K562 (cell line): ENCODE results near the gene ZNF467. TPM values are rescaled to one million over a fixed set of nuclear protein-coding genes. Genes with fewer than 3 reads are reported as not detected.

Source experiments
- DACH1 ChIP-seq: fragments of 450-650 bp; IDR thresholded peaks from 2 replicates; pipeline ENCODE4 v1.6.1; 2018; ENCODE audit not compliant: partially characterized antibody
- DIDO1 ChIP-seq: fragments of 450-650 bp; IDR thresholded peaks from 2 replicates; pipeline ENCODE4 v1.6.1; 2016; ENCODE audit warnings: low read depth, missing biosample characterization, missing genetic modification characterization
- DPF2 ChIP-seq: fragments of 450-650 bp; IDR thresholded peaks from 2 replicates; pipeline ENCODE4 v1.6.1; 2016
- JUND ChIP-seq, 2 experiments: IDR thresholded peaks; 2 replicates in 1 of 2; 3 replicates in 1 of 2; pipeline ENCODE4 v1.6.1; 2011; ENCODE audit warnings: borderline replicate concordance in 2 of 2, low read depth in 2 of 2, low read length in 2 of 2, improper control_type of control experiment in 1 of 2, missing biosample characterization in 1 of 2, missing genetic modification characterization in 1 of 2, missing genetic modification reagents in 1 of 2
- MAFG ChIP-seq: fragments of 450-650 bp; conservative IDR thresholded peaks from 2 replicates; pipeline ENCODE4 v1.6.1; 2016; ENCODE audit warnings: missing genetic modification characterization, missing compliant biosample characterization
- PCBP2 ChIP-seq: fragments of 200-400 bp; formaldehyde crosslinking; IDR thresholded peaks from 2 replicates; pipeline ENCODE4 v1.6.1; 2018; ENCODE audit warnings: low read length, low read depth, mild to moderate bottlenecking, moderate library complexity; ENCODE audit not compliant: poor library complexity, severe bottlenecking
- RCOR1 ChIP-seq, 2 experiments: IDR thresholded peaks; 2 replicates each; pipeline ENCODE4 v1.6.1; 2012; ENCODE audit warnings: low read depth in 2 of 2, low read length in 2 of 2, borderline replicate concordance in 1 of 2, improper control_type of control experiment in 1 of 2
- SMAD1 ChIP-seq: fragments of 150-350 bp; IDR thresholded peaks from 2 replicates; pipeline ENCODE4 v1.6.1; 2014; ENCODE audit warnings: low read length, low read depth; ENCODE audit not compliant: partially characterized antibody
- SRSF9 ChIP-seq: fragments of 200-400 bp; formaldehyde crosslinking; IDR thresholded peaks from 2 replicates; pipeline ENCODE4 v1.6.1; 2017; ENCODE audit warnings: low read depth, low read length, borderline replicate concordance
- ZKSCAN3 ChIP-seq: fragments of 250-450 bp; sonication (Bioruptor Pico); IDR thresholded peaks from 2 replicates; pipeline ENCODE4 v1.4.0; 2020
- ZNF668 ChIP-seq: fragments of 250-450 bp; sonication (Bioruptor Pico); IDR thresholded peaks from 2 replicates; pipeline ENCODE4 v1.8.0; 2022; ENCODE audit warnings: mild to moderate bottlenecking, inconsistent platforms
- ZNF75A ChIP-seq: fragments of 450-650 bp; formaldehyde crosslinking; IDR thresholded peaks from 2 replicates; pipeline ENCODE4 v1.4.0; 2020; ENCODE audit warnings: mild to moderate bottlenecking
- polyA plus RNA-seq, 8 experiments: library from polyadenylated mRNA; depleted of rRNA in 4 of 8; stranded (reverse) in 5 of 8; unstranded in 3 of 8; fragments of >200 nt; fragmentation: Nextera tagmentation in 2 of 8; fragmentation: Illumina TruSeq in 1 of 8; extraction: Ambion mirVana in 2 of 8; extraction: Trizol in 1 of 8; gene quantifications; 2 replicates each; pipeline versions ENCODE4 v1.2.1 to v1.2.3, GENCODE V29; 2011 to 2014; ENCODE audit warnings: inconsistent platforms in 1 of 8, missing spikeins in 1 of 8
- total RNA-seq, 7 experiments: library from RNA; depleted of rRNA in 6 of 7; stranded (reverse); fragments of >200 nt in 6 of 7; fragmentation: Illumina TruSeq in 2 of 7; extraction: Trizol in 2 of 7; gene quantifications; 2 replicates each; pipeline versions ENCODE4 v1.2.1 to v1.2.3, GENCODE V29; 2011 to 2021; ENCODE audit warnings: low replicate concordance in 1 of 7
- TF ChIP-seq, protein P1 (sequence below), 2 experiments: fragments of 450-650 bp in 1 of 2; sonication (generic) in 1 of 2; formaldehyde crosslinking; conservative IDR thresholded peaks; 2 replicates each; pipeline versions ENCODE4 v1.4.0 to v1.8.1; 2020 to 2022; ENCODE audit warnings: mild to moderate bottlenecking in 1 of 2, missing genetic modification reagents in 1 of 2
- TF ChIP-seq, protein P2 (sequence below): IDR thresholded peaks from 2 replicates; pipeline ENCODE4 v1.6.1; 2012; ENCODE audit warnings: low read depth, low read length, improper control_type of control experiment, borderline replicate concordance
- TF ChIP-seq, protein P3 (sequence below): sonication (generic); formaldehyde crosslinking; IDR thresholded peaks from 2 replicates; pipeline ENCODE4 v1.8.0; 2022; ENCODE audit warnings: mild to moderate bottlenecking, missing genetic modification reagents, borderline replicate concordance
- TF ChIP-seq, protein P4 (sequence below), 2 experiments: fragments of 450-650 bp; conservative IDR thresholded peaks; 2 replicates each; pipeline ENCODE4 v1.6.1; 2017; ENCODE audit warnings: mild to moderate bottlenecking in 2 of 2, moderate library complexity in 2 of 2

Gene ZNF467
- total and polyA plus RNA-seq, 9 of the 15 experiments (the other 6 are each of a cell fraction or from before 2014, with no cell fraction given), result 0.32 to 14.2 (median 1.7) TPM

DNA sequence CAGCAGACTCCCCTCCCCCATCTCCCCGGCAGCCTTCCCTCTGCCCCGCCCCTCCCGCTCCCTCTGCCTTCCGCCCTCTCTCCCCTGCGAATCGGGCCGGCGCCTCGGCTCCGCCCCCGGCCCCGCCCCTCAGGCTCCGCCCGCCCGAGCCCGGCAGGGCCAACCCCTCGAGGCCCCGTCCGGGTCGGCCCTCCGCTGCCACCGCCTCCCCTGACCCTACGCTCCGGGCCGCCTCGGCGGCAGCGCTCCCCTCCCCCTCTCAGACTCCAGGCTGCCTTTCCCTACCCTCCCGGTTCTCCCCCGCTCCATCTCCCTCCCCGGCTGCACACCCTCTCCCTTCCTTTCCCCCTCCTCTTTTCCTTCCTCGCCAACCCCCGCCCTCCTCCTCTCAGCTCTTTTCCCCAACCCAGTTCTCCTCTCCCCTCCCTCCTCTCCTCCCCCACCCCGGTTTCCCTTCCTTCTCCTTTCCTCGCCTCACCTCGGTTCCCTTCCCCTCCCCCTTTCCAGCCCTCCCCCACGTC lies 1.6 kb downstream of the ZNF467 start (continued):
- TF ChIP-seq, protein P1, sequence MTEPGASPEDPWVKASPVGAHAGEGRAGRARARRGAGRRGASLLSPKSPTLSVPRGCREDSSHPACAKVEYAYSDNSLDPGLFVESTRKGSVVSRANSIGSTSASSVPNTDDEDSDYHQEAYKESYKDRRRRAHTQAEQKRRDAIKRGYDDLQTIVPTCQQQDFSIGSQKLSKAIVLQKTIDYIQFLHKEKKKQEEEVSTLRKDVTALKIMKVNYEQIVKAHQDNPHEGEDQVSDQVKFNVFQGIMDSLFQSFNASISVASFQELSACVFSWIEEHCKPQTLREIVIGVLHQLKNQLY (CRISPR knock-in tag; conservative IDR thresholded peaks at IDR 0.05), result no peak
- TF ChIP-seq, protein P2, sequence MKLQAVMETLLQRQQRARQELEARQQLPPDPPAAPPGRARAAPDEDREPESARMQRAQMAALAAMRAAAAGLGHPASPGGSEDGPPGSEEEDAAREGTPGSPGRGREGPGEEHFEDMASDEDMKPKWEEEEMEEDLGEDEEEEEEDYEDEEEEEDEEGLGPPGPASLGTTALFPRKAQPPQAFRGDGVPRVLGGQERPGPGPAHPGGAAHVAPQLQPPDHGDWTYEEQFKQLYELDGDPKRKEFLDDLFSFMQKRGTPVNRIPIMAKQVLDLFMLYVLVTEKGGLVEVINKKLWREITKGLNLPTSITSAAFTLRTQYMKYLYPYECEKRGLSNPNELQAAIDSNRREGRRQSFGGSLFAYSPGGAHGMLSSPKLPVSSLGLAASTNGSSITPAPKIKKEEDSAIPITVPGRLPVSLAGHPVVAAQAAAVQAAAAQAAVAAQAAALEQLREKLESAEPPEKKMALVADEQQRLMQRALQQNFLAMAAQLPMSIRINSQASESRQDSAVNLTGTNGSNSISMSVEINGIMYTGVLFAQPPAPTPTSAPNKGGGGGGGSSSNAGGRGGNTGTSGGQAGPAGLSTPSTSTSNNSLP, result no peak
- TF ChIP-seq, protein P3, sequence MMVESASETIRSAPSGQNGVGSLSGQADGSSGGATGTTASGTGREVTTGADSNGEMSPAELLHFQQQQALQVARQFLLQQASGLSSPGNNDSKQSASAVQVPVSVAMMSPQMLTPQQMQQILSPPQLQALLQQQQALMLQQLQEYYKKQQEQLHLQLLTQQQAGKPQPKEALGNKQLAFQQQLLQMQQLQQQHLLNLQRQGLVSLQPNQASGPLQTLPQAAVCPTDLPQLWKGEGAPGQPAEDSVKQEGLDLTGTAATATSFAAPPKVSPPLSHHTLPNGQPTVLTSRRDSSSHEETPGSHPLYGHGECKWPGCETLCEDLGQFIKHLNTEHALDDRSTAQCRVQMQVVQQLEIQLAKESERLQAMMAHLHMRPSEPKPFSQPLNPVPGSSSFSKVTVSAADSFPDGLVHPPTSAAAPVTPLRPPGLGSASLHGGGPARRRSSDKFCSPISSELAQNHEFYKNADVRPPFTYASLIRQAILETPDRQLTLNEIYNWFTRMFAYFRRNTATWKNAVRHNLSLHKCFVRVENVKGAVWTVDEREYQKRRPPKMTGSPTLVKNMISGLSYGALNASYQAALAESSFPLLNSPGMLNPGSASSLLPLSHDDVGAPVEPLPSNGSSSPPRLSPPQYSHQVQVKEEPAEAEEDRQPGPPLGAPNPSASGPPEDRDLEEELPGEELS (CRISPR knock-in tag), result no peak
- TF ChIP-seq MAFG (tag) (no peak), DACH1 (peak; percentile 33), PCBP2 (no peak), ZNF75A (CRISPR knock-in tag) (no peak), SRSF9 (no peak), SMAD1 (no peak), DPF2 (peak; percentile 91), ZNF668 (CRISPR knock-in tag) (no peak), JUND (IDR thresholded peaks at IDR 0.05; ENCODE audit: borderline replicate concordance, low read depth, low read length) (no peak; the same call in none of the 2 replicates), JUND (tag; IDR thresholded peaks at IDR 0.05; ENCODE audit: borderline replicate concordance, low read depth, low read length) (no peak), DIDO1 (tag) (no peak), ZKSCAN3 (no peak), RCOR1 (IDR thresholded peaks at IDR 0.05; ENCODE audit: borderline replicate concordance in 1 of 2, low read depth in 2 of 2, low read length in 2 of 2) (peak in 1 of 2 experiments; percentile 95; a peak in 2 of 4 replicates)
- TF ChIP-seq, protein P4, sequence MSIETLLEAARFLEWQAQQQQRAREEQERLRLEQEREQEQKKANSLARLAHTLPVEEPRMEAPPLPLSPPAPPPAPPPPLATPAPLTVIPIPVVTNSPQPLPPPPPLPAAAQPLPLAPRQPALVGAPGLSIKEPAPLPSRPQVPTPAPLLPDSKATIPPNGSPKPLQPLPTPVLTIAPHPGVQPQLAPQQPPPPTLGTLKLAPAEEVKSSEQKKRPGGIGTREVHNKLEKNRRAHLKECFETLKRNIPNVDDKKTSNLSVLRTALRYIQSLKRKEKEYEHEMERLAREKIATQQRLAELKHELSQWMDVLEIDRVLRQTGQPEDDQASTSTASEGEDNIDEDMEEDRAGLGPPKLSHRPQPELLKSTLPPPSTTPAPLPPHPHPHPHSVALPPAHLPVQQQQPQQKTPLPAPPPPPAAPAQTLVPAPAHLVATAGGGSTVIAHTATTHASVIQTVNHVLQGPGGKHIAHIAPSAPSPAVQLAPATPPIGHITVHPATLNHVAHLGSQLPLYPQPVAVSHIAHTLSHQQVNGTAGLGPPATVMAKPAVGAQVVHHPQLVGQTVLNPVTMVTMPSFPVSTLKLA (conservative IDR thresholded peaks at IDR 0.05), result peak in 1 of 2 experiments; percentile 45; a peak in 1 of 4 replicates
